OCI-LY1 (cell line): ENCODE results near the gene SLC22A23.

Experiments
- EZH2 ChIP-seq: fragments of 200-600 bp; sonication (generic), shearing (Covaris generic); IDR thresholded peaks from 2 replicates; pipeline ENCODE4 v1.8.0; 2017; ENCODE audit warnings: borderline replicate concordance, mixed run types, mild to moderate bottlenecking, antibody characterized with exemption, low read length, moderate library complexity, mixed read lengths
- TF ChIP-seq, protein P1 (sequence below): fragments of 200-600 bp; sonication (generic), shearing (Covaris generic); IDR thresholded peaks from 2 replicates; pipeline ENCODE4 v1.5.1; 2017; ENCODE audit warnings: mild to moderate bottlenecking, antibody characterized with exemption, low read length, moderate library complexity, mixed read lengths

DNA sequence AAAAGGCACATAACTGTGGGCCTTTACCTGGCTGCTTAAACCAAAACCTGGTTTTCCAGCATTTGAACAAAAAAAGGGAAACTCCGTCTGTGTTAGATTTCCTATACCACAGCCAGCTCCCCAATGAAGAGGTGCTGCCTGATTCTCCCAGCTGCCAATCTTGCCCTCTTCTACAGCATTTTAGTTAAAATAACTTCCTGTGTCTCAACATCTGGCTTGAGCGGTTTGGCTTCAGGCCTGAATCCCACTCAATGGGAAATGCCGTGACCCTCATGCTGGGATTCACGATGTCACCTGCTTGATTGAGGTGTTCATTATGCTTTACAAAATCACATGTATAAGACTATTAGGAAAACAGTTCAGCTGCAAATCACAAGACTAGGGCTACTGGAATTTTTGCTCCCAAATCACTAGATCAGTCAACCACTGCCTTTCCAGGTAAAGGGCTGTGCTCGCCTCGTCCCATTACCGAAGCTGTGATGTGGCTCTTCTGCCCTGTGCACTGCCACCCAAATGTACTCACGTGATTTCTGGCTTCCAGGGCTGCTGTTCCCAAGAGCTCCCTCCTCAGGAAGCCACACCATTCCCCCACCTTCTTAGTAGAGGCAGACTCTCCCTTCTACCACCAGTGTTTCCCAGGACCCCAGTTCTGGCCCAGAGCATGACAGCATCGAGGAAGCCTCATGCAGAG, 103.5 kb downstream of the SLC22A23 start:
- TF ChIP-seq EZH2, result no peak
- TF ChIP-seq, protein P1, sequence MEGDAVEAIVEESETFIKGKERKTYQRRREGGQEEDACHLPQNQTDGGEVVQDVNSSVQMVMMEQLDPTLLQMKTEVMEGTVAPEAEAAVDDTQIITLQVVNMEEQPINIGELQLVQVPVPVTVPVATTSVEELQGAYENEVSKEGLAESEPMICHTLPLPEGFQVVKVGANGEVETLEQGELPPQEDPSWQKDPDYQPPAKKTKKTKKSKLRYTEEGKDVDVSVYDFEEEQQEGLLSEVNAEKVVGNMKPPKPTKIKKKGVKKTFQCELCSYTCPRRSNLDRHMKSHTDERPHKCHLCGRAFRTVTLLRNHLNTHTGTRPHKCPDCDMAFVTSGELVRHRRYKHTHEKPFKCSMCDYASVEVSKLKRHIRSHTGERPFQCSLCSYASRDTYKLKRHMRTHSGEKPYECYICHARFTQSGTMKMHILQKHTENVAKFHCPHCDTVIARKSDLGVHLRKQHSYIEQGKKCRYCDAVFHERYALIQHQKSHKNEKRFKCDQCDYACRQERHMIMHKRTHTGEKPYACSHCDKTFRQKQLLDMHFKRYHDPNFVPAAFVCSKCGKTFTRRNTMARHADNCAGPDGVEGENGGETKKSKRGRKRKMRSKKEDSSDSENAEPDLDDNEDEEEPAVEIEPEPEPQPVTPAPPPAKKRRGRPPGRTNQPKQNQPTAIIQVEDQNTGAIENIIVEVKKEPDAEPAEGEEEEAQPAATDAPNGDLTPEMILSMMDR, result no peak
